ENCODE measurements around the gene RTN4IP1. TPM values are rescaled to one million over a fixed set of nuclear protein-coding genes. Genes with fewer than 3 reads are reported as not detected.

RTN4IP1 gene
- total RNA-seq, 6 donors from 2014 or later, result 1.6 to 5.9 (median 4.3) TPM

DNA sequence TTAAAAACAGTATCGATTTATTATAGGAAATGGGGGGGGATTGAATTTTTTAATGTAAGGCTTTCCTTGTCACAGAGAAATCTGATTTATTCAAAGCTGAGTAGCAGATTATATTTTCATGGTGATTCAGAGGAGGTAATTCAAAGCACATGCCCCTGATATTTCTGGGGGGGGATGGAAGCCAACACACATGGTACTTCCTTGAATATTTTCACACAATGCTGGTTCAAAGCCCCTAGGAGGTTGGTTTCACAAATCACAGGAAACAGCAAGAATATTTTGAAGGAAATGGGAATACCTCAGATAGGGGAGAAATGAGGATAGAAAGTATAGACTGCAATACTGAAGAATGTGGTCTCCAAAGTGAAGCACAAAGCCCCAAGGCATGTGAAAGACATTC lies 98.8 kb downstream of the RTN4IP1 start:
- Histone ChIP-seq H3K4me3 (no peak overlapping the region), H3K9me3 (no peaks in the 10 kb centered on the region), H3K36me3 (peaks cover 0 to 30% (median 0%) of the 10 kb centered on the region in 4 donors), H3K27me3 (no peaks in the 10 kb centered on the region), H3K27ac (no peak overlapping the region), H3K4me1 (peaks cover 0 to 5% (median 3%) of the 10 kb centered on the region in 4 donors)
- DNase-seq (no peak), ATAC-seq (ENCODE audit: low FRiP score in 2 of 2) (no peak)
- no peak for TF ChIP-seq POLR2AphosphoS5 (IDR thresholded peaks at IDR 0.05)
- TF ChIP-seq, protein P1, sequence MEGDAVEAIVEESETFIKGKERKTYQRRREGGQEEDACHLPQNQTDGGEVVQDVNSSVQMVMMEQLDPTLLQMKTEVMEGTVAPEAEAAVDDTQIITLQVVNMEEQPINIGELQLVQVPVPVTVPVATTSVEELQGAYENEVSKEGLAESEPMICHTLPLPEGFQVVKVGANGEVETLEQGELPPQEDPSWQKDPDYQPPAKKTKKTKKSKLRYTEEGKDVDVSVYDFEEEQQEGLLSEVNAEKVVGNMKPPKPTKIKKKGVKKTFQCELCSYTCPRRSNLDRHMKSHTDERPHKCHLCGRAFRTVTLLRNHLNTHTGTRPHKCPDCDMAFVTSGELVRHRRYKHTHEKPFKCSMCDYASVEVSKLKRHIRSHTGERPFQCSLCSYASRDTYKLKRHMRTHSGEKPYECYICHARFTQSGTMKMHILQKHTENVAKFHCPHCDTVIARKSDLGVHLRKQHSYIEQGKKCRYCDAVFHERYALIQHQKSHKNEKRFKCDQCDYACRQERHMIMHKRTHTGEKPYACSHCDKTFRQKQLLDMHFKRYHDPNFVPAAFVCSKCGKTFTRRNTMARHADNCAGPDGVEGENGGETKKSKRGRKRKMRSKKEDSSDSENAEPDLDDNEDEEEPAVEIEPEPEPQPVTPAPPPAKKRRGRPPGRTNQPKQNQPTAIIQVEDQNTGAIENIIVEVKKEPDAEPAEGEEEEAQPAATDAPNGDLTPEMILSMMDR (IDR thresholded peaks at IDR 0.05), result no peak
- 94 to 96% methylated on average over 1 of the region's 1 CpG for WGBS, 2 donors

DNA sequence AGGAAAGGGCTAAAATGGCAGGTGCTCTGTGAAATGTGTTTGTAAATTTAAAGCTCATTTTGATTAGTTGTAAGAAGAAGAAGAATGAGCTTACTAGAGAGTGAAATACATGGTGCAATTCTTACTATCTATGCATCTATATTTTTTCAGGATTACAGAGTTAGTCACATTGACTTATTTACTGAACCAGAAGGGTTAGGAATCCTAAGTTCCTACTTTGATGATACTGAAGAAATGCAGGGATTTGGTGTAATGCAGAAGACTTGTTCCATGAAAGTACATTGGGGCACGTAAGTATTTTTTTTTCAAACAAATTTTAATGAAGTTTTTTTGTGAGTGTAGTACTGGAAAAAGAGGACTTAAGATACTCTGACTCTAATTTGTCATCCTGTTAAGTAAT lies 99.3 kb downstream of the RTN4IP1 start:
- Histone ChIP-seq H3K27me3 (no peaks in the 10 kb centered on the region), H3K9me3 (no peaks in the 10 kb centered on the region)
- TF ChIP-seq POLR2A (IDR thresholded peaks at IDR 0.05) (no peak), POLR2AphosphoS5 (IDR thresholded peaks at IDR 0.05) (no peak), EP300 (IDR thresholded peaks at IDR 0.05) (no peak)
- TF ChIP-seq, protein P1 (IDR thresholded peaks at IDR 0.05), result no peak

DNA sequence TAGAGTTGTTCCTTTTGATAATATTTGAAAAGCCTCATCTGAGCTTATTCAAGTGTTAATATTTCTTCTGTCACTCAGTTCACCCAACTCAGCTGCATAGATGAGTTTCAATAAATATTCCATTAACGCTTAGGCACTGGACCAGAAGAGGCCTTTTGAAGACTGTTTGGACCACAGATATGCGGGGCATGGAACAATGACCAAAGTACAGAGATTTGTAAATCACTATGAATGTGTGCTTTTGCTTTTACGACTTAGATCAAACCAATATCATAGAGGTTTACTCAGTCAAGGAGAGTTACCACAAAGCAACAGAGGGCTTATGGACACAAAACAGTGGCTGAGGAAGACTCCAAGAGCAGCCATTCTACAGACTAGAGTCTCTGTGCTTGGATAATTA lies 99.9 kb downstream of the RTN4IP1 start:
- Histone ChIP-seq H3K27ac (no peak overlapping the region), H3K4me3 (no peak overlapping the region), H3K4me1 (peaks cover 0 to 11% (median 7%) of the 10 kb centered on the region in 4 donors), H3K27me3 (no peaks in the 10 kb centered on the region), H3K36me3 (peaks cover 0 to 30% (median 0%) of the 10 kb centered on the region in 4 donors), H3K9me3 (no peaks in the 10 kb centered on the region)
- 91 to 92% methylated on average over 3 of the region's 3 CpGs for WGBS, 2 donors
- TF ChIP-seq POLR2A (IDR thresholded peaks at IDR 0.05), result no peak
- TF ChIP-seq, protein P1 (IDR thresholded peaks at IDR 0.05), result no peak
- TF ChIP-seq POLR2AphosphoS5 (IDR thresholded peaks at IDR 0.05), result no peak
- DNase-seq (no peak), ATAC-seq (ENCODE audit: low FRiP score in 2 of 2) (no peak)

More for the DNA sequence above, 99.3 kb downstream of the RTN4IP1 start:
- no peak overlapping the region for H3K4me3 ChIP-seq
- H3K36me3 ChIP-seq, result peaks cover 0 to 30% (median 0%) of the 10 kb centered on the region in 4 donors
- no peak overlapping the region for H3K27ac ChIP-seq
- ATAC-seq (ENCODE audit: low FRiP score in 2 of 2) (no peak), DNase-seq (no peak)
- WGBS, 2 donors, result 95% methylated on average over 1 of the region's 1 CpG
- peaks cover 0 to 8% (median 6%) of the 10 kb centered on the region in 4 donors for H3K4me1 ChIP-seq

DNA sequence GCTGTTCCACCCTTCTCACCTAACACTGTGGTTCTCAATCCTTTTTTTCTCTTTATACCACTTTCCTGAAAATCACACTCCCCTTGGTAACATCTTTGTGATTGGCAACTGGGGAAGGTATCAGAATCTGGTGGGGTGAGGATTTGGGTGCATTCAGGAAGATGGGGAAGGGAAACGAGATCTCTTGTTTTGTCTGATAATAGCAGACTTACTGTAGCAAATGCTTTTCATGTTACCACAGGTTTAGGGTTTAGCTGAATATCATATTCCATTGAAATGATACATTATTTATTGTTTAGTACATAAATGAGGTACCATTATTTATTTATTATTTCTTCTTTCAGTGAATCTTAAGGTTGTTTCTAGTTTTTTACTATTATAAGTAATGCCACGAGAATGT lies 100.8 kb downstream of the RTN4IP1 start:
- H3K9me3 ChIP-seq, result no peaks in the 10 kb centered on the region
- H3K27me3 ChIP-seq, result no peaks in the 10 kb centered on the region
- H3K4me3 ChIP-seq, result no peak overlapping the region
- 84 to 95% methylated on average over 2 of the region's 2 CpGs for WGBS, 2 donors
- no peak for DNase-seq
- peaks cover 5 to 14% (median 9%) of the 10 kb centered on the region in 4 donors for H3K4me1 ChIP-seq
- TF ChIP-seq, protein P1 (IDR thresholded peaks at IDR 0.05), result no peak
- TF ChIP-seq POLR2AphosphoS5 (IDR thresholded peaks at IDR 0.05), result no peak
- no peak for TF ChIP-seq EP300 (IDR thresholded peaks at IDR 0.05)
- no peak for TF ChIP-seq POLR2A (IDR thresholded peaks at IDR 0.05)
- H3K36me3 ChIP-seq, result peaks cover 0 to 30% (median 0%) of the 10 kb centered on the region in 4 donors
- H3K27ac ChIP-seq, result no peak overlapping the region
- no peak for ATAC-seq (ENCODE audit: low FRiP score in 2 of 2)

DNA sequence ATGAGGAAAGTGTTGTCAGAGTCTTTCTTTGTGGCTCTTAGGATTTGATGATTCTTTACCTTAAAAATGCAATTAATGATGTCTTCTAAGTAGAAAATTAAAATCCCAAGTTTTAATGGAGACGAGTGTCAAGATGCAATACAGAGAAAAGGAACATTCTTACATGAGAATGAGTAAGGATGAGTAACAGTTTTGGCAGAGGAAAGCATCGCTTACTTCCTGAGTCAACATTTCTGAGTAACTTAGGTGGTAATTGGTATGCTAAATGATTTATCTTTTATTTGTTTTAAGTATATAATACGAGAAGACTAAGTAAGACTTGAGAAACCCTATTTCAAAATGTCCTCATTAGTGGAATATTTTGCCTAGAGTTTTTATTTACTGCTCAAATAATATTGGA lies 101.3 kb downstream of the RTN4IP1 start:
- 60 to 62% methylated on average over 3 of the region's 3 CpGs for WGBS, 2 donors

More for the DNA sequence above, 101.3 kb downstream of the RTN4IP1 start:
- peaks cover 5 to 14% (median 9%) of the 10 kb centered on the region in 4 donors for H3K4me1 ChIP-seq
- DNase-seq (no peak), ATAC-seq (ENCODE audit: low FRiP score in 2 of 2) (no peak)
- H3K9me3 ChIP-seq, result no peaks in the 10 kb centered on the region
- H3K4me3 ChIP-seq, result no peak overlapping the region
- H3K36me3 ChIP-seq, result peaks cover 0 to 30% (median 0%) of the 10 kb centered on the region in 4 donors
- TF ChIP-seq EP300 (IDR thresholded peaks at IDR 0.05) (no peak), POLR2A (IDR thresholded peaks at IDR 0.05) (no peak), POLR2AphosphoS5 (IDR thresholded peaks at IDR 0.05) (no peak)
- TF ChIP-seq, protein P1 (IDR thresholded peaks at IDR 0.05), result no peak
- no peaks in the 10 kb centered on the region for H3K27me3 ChIP-seq
- H3K27ac ChIP-seq, result no peak overlapping the region

Data from upper lobe of left lung (tissue), 6 donors.